Esophagus muscularis mucosa (tissue), 4 donors: ENCODE results near the gene CHCHD3. TPM values are rescaled to one million over a fixed set of nuclear protein-coding genes. Genes with fewer than 3 reads are reported as not detected.

Source experiments
- DNase-seq: peaks from one replicate; pipeline ENCODE4 v3.0.0-alpha.2; 2017; ENCODE audit errors: extremely low spot score
- H3K27ac ChIP-seq, 4 donors: fragments of 200-600 bp; sonication (generic); replicated peaks in 1 of 4; 1 replicate in 3 of 4; 2 replicates in 1 of 4; pipeline ENCODE4 v1.5.1; 2016 to 2019; ENCODE audit warnings: mild to moderate bottlenecking in 1 of 4
- H3K27me3 ChIP-seq, 4 donors: fragments of 200-600 bp; sonication (generic); one replicate each; pipeline versions ENCODE4 v1.5.1 to v1.6.0; 2016 to 2019
- H3K36me3 ChIP-seq, 4 donors: fragments of 200-600 bp; sonication (generic); one replicate each; pipeline ENCODE4 v1.5.1; 2016 to 2019
- H3K4me1 ChIP-seq, 4 donors: fragments of 200-600 bp; sonication (generic); one replicate each; pipeline ENCODE4 v1.5.1; 2016 to 2019
- H3K4me3 ChIP-seq, 4 donors: fragments of 200-600 bp; sonication (generic); 1 replicate in 2 of 4; 2 replicates in 2 of 4; pipeline ENCODE4 v1.5.1; 2016 to 2019; ENCODE audit warnings: mild to moderate bottlenecking in 4 of 4, moderate library complexity in 1 of 4
- H3K9me3 ChIP-seq, 4 donors: fragments of 200-600 bp; sonication (generic); 1 replicate in 3 of 4; 2 replicates in 1 of 4; pipeline ENCODE4 v1.5.1; 2016 to 2019
- CTCF ChIP-seq, 3 experiments: fragments of 200-600 bp in 2 of 3; fragments of 450-650 bp in 1 of 3; sonication (generic) in 2 of 3; IDR thresholded peaks; one replicate each; pipeline ENCODE4 v1.5.1; 2017 to 2019; ENCODE audit warnings: antibody characterized with exemption in 3 of 3, mild to moderate bottlenecking in 2 of 3, moderate library complexity in 1 of 3
- EP300 ChIP-seq: sonication (generic); formaldehyde crosslinking; IDR thresholded peaks from one replicate; pipeline ENCODE4 v1.6.1; 2017; ENCODE audit warnings: antibody characterized with exemption
- POLR2A ChIP-seq: fragments of 450-650 bp; IDR thresholded peaks from one replicate; pipeline ENCODE4 v1.6.1; 2017; ENCODE audit warnings: antibody characterized with exemption, moderate library complexity, mild to moderate bottlenecking, low read depth
- POLR2AphosphoS5 ChIP-seq, 2 donors: sonication (generic); formaldehyde crosslinking; IDR thresholded peaks; one replicate each; pipeline ENCODE4 v1.6.1; 2017; ENCODE audit warnings: antibody characterized with exemption in 2 of 2
- WGBS: methylation state at CpG from one replicate; pipeline ENCODE4 v1.1.5; 2018; 5-methylcytosine and 5-hydroxymethylcytosine counted together
- intact Hi-C: fragments of 100-400 bp; cut with DNase I; formaldehyde crosslinking; loops from one replicate; pipeline ENCODE4 v1.15.1; 2023
- total RNA-seq, 4 donors: library from RNA; depleted of rRNA; stranded (reverse); fragments of >200 nt; gene quantifications; one replicate each; pipeline versions ENCODE4 v1.1.0 to v1.2.1, GENCODE V29; 2016

CHCHD3 gene
- total RNA-seq, 4 donors from 2014 or later = 58.6 to 74.3 (median 68.9) TPM

- TF ChIP-seq POLR2AphosphoS5 (IDR thresholded peaks at IDR 0.05) (no peak), CTCF (IDR thresholded peaks at IDR 0.05) (no peak), POLR2A (no peak), EP300 (no peak)
- no peaks in the 10 kb centered on the region for H3K9me3 ChIP-seq
- H3K4me3 ChIP-seq = no peak overlapping the region
- intact Hi-C loops = no loop called here
- no peak overlapping the region for H3K27ac ChIP-seq
- peaks cover 48 to 56% (median 51%) of the 10 kb centered on the region in 4 donors for H3K4me1 ChIP-seq
- H3K27me3 ChIP-seq = no peaks in the 10 kb centered on the region
- DNase-seq = no peak
- WGBS = 88% methylated on average over 4 of the region's 4 CpGs
- H3K36me3 ChIP-seq = no peaks in the 10 kb centered on the region
Measured at GRCh38 chr7:133056370-133057238, 25.3 kb downstream of the CHCHD3 start.

GRCh38 chr7:133054162-133054840 lies 27.6 kb downstream of the CHCHD3 start:
- H3K27ac ChIP-seq = no peak overlapping the region
- H3K4me1 ChIP-seq = peaks cover 57 to 62% (median 59%) of the 10 kb centered on the region in 4 donors
- 56% methylated on average over 2 of the region's 2 CpGs for WGBS
- no peaks in the 10 kb centered on the region for H3K9me3 ChIP-seq
- intact Hi-C loops = no loop called here
- DNase-seq = no peak
- no peaks in the 10 kb centered on the region for H3K36me3 ChIP-seq
- H3K27me3 ChIP-seq = no peaks in the 10 kb centered on the region
- no peak overlapping the region for H3K4me3 ChIP-seq
- TF ChIP-seq CTCF (IDR thresholded peaks at IDR 0.05) (no peak), EP300 (no peak), POLR2A (no peak)

- Histone ChIP-seq H3K27me3 (no peaks in the 10 kb centered on the region), H3K9me3 (no peaks in the 10 kb centered on the region), H3K4me3 (no peak overlapping the region), H3K4me1 (peaks cover 58 to 62% (median 61%) of the 10 kb centered on the region in 4 donors), H3K27ac (peak overlapping the region in 3 of 4 donors; percentile 38 to 57 (median 52)), H3K36me3 (no peaks in the 10 kb centered on the region)
- intact Hi-C loops = no loop called here
- DNase-seq = no peak
- TF ChIP-seq EP300 (no peak), POLR2AphosphoS5 (IDR thresholded peaks at IDR 0.05) (peak; percentile 47 to 57)
- WGBS = 28% methylated on average over 4 of the region's 4 CpGs
Measured at GRCh38 chr7:133053321-133053891, 28.5 kb downstream of the CHCHD3 start.

- H3K27ac ChIP-seq = peak overlapping the region in 3 of 4 donors; percentile 38 to 57 (median 52)
- no peak for DNase-seq
- peaks cover 58 to 62% (median 61%) of the 10 kb centered on the region in 4 donors for H3K4me1 ChIP-seq
- H3K9me3 ChIP-seq = no peaks in the 10 kb centered on the region
- H3K27me3 ChIP-seq = no peaks in the 10 kb centered on the region
- 52% methylated on average over 2 of the region's 2 CpGs for WGBS
- no peak for TF ChIP-seq POLR2AphosphoS5 (IDR thresholded peaks at IDR 0.05)
- no peak for TF ChIP-seq POLR2A
- no peak for TF ChIP-seq CTCF (IDR thresholded peaks at IDR 0.05)
- no peak for TF ChIP-seq EP300
- no peaks in the 10 kb centered on the region for H3K36me3 ChIP-seq
- no peak overlapping the region for H3K4me3 ChIP-seq
- intact Hi-C loops = no loop called here
Measured at GRCh38 chr7:133052826-133053225, 29.1 kb downstream of the CHCHD3 start.

- Histone ChIP-seq H3K9me3 (no peaks in the 10 kb centered on the region), H3K27me3 (no peaks in the 10 kb centered on the region), H3K4me3 (no peak overlapping the region), H3K27ac (peak overlapping the region in 1 of 4 donors; percentile 57), H3K4me1 (peaks cover 58 to 62% (median 61%) of the 10 kb centered on the region in 4 donors), H3K36me3 (no peaks in the 10 kb centered on the region)
- intact Hi-C loops = no loop called here
- TF ChIP-seq POLR2AphosphoS5 (IDR thresholded peaks at IDR 0.05) (no peak), CTCF (IDR thresholded peaks at IDR 0.05) (no peak)
- WGBS = 82% methylated on average over 1 of the region's 1 CpG
- no peak for DNase-seq
Measured at GRCh38 chr7:133052401-133052756, 29.5 kb downstream of the CHCHD3 start.
